ENCODE measurements around the gene EID2B.
A peak's percentile ranks its signal among the peaks of the same experiment; 100 is the strongest.

The EID2B gene

GRCh38 chr19:39501340-39501739 lies 31.3 kb downstream of the EID2B start:
- H3K27ac ChIP-seq: no peak overlapping the region
- no peaks in the 10 kb centered on the region for H3K9me3 ChIP-seq (ENCODE audit: control insufficient read depth, low read length)
- no peak overlapping the region for H3K4me3 ChIP-seq (ENCODE audit: low read depth, low read length)
- H3K79me2 ChIP-seq: no peaks in the 10 kb centered on the region
- H3K27me3 ChIP-seq (ENCODE audit: control insufficient read depth, insufficient read depth, low read length): no peaks in the 10 kb centered on the region
- H3K4me1 ChIP-seq: peaks cover 9% of the 10 kb centered on the region
- no peak for TF ChIP-seq CTCF (IDR thresholded peaks at IDR 0.05)
- no peak overlapping the region for H2AFZ ChIP-seq
- H3K36me3 ChIP-seq (ENCODE audit: control insufficient read depth, insufficient read depth, low read length): no peaks in the 10 kb centered on the region
- no peak overlapping the region for H3K9ac ChIP-seq
- no peak overlapping the region for H3K4me2 ChIP-seq (ENCODE audit: low read length)

GRCh38 chr19:39500543-39500942 lies 32.1 kb downstream of the EID2B start:
- Histone ChIP-seq H3K79me2 (no peaks in the 10 kb centered on the region), H3K27me3 (ENCODE audit: control insufficient read depth, insufficient read depth, low read length) (no peaks in the 10 kb centered on the region), H3K9me3 (ENCODE audit: control insufficient read depth, low read length) (no peaks in the 10 kb centered on the region), H3K4me1 (peaks cover 9% of the 10 kb centered on the region), H3K9ac (no peak overlapping the region), H3K27ac (no peak overlapping the region), H3K4me2 (ENCODE audit: low read length) (no peak overlapping the region), H2AFZ (no peak overlapping the region), H3K4me3 (ENCODE audit: low read depth, low read length) (no peak overlapping the region), H3K36me3 (ENCODE audit: control insufficient read depth, insufficient read depth, low read length) (no peaks in the 10 kb centered on the region)
- no peak for TF ChIP-seq CTCF (IDR thresholded peaks at IDR 0.05)

GRCh38 chr19:39499932-39500331 lies 32.7 kb downstream of the EID2B start:
- no peak overlapping the region for H2AFZ ChIP-seq
- H3K4me1 ChIP-seq: peaks cover 9% of the 10 kb centered on the region
- H3K9ac ChIP-seq: no peak overlapping the region
- no peaks in the 10 kb centered on the region for H3K9me3 ChIP-seq (ENCODE audit: control insufficient read depth, low read length)
- no peaks in the 10 kb centered on the region for H3K79me2 ChIP-seq
- no peak overlapping the region for H3K4me3 ChIP-seq (ENCODE audit: low read depth, low read length)
- TF ChIP-seq CTCF (IDR thresholded peaks at IDR 0.05): no peak
- no peak overlapping the region for H3K27ac ChIP-seq
- H3K36me3 ChIP-seq (ENCODE audit: control insufficient read depth, insufficient read depth, low read length): no peaks in the 10 kb centered on the region
- no peaks in the 10 kb centered on the region for H3K27me3 ChIP-seq (ENCODE audit: control insufficient read depth, insufficient read depth, low read length)
- no peak overlapping the region for H3K4me2 ChIP-seq (ENCODE audit: low read length)

GRCh38 chr19:39498798-39499642 lies 33.6 kb downstream of the EID2B start, which contains the start of gene DLL3:
Gene DLL3 (plus strand): TSS chr19:39498947. CDS start chr19:39498975, 28 bp downstream.
- peaks cover 9% of the 10 kb centered on the region for H3K4me1 ChIP-seq
- H3K4me3 ChIP-seq (ENCODE audit: low read depth, low read length): peak within 1 kb of the TSS; percentile 9
- H3K27me3 ChIP-seq (ENCODE audit: control insufficient read depth, insufficient read depth, low read length): no peaks in the 10 kb centered on the region
- H3K9ac ChIP-seq: no peak within 1 kb of the TSS
- no peaks in the 10 kb centered on the region for H3K9me3 ChIP-seq (ENCODE audit: control insufficient read depth, low read length)
- H3K79me2 ChIP-seq: no peaks in the 10 kb centered on the region
- no peaks in the 10 kb centered on the region for H3K36me3 ChIP-seq (ENCODE audit: control insufficient read depth, insufficient read depth, low read length)
- peak within 1 kb of the TSS; percentile 54 for H3K4me2 ChIP-seq (ENCODE audit: low read length)
- no peak for TF ChIP-seq CTCF (IDR thresholded peaks at IDR 0.05)
- H2AFZ ChIP-seq: peak within 1 kb of the TSS; percentile 66
- H3K27ac ChIP-seq: no peak within 1 kb of the TSS
